SW 1271 (cell line): ENCODE results near the gene STAT5A.
"Not testable (repeated sequence)": the region's sequence is repeated elsewhere in the genome, so short reads cannot be mapped to it uniquely, and the experiment has no call there.

Experiments
- DNase-seq, 2 experiments: peaks; one replicate each; lab custom pipeline; 2025; lab: John Stamatoyannopoulos, UW

The STAT5A gene

DNA sequence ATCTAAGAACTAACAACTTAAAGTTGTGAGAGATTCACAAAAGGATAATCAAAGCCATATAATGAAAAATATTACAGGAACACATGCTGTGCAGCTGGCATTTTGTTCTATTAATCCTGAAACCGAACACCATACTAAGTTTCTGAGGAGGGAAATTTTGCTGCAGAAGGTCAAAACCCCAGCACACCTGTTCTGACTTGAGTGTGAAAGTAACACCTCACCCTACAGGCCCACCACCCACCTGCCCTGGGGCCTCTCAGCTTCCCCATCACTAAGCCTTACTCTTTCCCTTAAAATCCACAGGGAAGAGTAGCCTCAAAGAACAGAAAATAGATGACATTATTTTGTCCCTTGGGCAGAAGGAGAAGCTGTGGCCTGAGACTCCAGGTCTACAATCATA is 44.8 kb downstream of the STAT5A start:
- no peak for DNase-seq

DNA sequence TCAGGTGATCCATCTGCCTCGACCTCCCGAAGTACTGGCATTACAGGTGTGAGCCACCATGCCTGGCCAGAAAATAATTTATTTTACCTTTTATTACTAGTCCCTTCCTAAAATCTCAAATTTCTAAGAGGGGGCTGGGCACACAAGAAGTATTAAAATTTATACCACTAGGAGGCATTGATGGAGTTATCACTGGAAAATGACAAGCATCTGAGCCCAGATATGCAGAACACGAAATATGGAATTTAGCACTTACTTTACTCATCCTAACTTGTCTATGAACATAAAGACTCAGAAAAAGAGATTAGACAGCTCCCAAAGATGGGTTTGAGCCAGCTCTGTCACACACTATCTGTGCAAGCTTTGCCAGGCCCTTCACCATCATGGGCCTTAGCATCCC is 46.4 kb downstream of the STAT5A start:
- DNase-seq, result peak in 1 of 2 experiments; percentile 18

DNA sequence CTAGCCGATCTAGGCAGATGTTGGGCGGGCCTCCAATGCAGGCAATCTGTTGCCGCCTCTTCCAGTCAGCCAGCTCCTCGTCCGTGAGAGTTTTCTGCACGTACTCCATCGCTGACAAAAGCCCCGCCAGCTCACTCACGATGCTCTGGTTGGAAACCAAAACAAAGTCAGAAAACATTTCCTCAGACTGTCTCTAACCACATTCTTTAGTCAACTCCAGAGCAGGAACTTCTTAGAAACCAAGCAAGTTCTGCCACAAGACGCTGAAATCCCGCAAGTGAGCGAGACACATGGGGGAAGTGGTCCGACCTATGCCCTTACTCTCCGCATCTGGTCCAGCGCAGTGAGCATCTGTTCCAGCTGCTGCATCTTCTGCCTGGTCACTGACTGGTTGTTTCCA is 49.1 kb downstream of the STAT5A start:
- no peak for DNase-seq

DNA sequence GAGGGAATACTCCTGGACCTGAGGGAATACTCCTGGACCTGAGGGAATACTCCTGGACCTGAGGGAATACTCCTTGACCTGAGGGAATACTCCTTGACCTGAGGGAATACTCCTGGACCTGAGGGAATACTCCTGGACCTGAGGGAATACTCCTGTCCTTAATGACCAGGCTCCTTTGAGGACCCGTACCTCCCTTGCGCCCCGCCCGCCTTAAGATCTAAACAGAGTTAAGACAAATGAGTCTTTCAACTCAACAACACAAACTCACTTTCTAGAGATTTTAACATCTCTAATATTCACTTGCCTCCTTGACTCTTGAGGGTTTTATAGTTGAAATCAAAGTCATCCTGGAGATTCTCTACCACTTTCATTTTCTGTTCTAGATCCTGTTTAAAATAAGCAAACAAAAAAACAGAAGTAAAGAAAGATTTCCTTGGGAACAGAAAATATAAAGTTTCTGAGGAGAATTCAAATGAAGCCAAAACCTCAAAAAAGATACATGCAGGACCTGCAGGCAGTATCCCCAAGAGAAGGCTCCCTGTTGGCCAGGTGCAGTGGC is 50.2 kb downstream of the STAT5A start:
- DNase-seq, result no peak

DNA sequence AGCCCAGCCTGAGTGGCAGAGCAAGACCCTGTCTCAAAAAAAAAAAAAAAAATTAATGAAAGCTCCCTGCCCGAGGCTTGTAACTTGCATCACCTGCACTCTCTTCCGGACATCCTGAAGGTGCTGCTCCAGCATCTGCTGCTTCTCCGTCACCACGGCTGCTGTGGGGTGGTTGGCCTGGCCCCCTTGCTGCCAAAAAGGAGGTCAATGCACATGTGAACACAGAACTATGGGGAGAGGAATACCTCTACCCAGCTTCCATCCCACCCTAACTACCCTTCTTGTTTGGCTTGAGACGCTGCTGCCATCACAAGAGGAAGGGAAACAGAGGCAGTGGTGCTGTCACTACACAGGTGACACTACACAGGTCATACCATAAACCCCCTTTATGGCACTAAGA is 50.9 kb downstream of the STAT5A start:
- DNase-seq, result no peak

DNA sequence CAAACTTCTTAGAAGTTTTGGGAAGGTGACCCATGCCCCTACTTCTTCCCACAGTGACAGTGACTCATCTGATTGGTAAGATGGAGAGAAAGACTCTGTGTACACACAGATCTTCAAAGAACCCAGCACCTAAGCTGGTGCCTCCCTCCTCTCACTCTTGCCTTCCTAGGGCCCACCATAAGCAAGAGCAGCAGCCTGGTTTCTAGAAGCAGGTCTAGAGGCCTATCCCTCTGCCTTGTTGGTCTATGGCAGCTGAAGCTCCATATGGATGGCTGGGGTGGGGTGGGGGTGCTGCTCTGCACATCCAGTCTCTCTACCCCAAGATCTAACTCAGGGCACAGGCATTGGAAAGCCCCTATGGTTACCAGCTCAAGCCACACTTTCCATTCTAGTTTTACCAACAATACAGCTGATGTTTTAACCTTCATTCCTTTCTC is 52.4 kb downstream of the STAT5A start:
- DNase-seq, result no peak

DNA sequence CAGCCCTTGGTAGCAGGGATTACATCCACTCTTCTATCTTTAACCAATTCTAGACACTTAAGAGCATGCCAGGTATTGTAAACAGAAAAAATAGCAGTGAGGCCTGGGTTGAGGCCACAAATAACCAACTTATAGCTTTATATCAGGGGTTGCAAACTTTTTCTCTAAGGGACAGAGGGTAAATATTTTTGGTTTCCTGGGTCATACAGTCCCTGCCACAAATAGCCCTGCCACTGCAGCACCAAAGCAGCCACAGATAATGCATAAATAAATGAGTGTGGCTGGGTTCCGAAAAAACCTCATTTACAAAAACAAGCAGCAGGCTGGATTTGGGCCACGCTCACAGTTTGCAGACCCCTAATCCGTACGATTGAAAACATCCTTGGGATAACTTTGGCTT is 53.3 kb downstream of the STAT5A start:
- no peak for DNase-seq

DNA sequence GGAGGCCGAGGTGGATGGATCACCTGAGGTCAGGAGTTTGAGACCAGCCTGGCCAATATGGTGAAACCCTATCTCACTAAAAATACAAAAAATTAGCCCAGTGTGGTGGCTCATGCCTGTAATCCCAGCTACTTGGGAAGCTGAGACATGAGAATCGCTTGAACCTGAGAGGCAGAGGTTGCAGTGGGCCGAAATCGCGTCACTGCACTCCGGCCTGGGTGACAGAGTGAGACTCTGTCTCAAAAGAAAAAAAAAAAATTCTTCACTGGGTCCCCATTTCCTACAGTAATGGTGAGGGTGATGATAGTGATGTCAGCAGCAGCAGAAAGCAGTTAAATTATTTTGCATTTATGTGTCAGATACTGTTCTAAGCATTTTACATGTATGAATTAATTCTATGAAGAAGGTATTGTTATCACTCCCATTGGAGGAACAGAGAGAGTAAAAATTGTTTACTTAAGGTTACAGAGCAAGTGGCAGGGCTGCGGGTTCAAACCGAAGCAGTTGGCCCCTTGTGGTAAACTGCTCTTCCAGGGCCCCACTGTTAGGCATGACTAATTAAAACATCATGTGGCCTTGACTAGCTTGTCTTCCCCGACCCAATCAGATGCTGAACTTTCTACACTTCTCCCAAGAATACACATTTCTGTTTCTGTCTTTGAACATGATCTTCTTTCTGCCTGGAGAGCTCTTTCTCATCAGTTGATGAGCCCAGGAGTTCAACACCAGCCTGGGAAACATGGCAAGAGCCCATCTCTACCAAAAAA is 54.1 kb downstream of the STAT5A start:
- no peak for DNase-seq

DNA sequence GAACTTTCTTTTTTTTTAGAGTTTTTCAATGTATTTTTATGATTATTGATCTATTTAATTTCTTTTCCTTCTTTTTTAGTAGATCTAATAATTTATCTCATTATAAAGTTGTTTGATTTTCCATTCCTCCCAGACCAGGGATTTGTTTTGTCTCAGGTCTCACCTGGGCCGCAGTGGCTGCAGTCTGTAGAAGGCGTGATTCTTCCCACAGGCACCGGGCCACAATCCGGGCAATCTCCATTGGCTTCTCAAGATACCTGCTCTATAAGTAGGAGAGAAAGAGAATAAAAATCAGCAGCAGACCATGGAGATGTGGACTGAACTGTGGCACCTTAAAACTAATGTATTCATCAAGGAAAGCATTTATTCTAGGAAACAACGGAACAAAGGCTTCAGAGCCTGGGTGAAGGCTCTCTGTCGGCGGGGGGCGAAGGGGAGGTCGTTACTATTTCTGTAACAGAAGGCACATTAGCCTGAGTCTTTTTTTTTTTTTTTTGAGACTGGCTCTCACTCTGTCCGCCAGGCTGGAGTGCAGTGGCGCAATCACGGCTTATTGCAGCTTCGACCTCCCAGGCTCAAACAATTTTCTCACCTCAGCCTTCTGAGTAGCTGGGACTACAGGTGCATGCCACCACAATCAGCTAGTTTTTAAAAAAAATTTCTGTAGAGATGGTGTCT is 57.2 kb downstream of the STAT5A start:
- DNase-seq, result no peak

DNA sequence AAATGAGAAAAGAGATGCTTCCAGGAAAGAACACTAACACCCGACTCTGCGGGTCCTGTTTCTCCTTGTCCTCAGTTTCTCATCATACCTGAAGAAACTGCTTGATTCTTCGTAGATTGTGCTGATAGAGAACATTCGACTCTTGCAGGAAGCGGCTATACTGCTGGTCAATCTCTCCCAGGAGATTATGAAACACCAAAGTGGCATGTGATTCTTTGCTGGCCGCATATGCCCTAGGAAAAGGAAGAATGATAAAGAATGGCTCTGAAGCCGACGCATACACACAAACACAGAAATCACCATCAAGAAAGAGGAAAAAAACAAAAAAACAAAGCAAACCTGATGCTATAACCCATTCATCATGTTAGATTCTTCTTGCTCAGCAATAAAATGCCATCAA is 58.2 kb downstream of the STAT5A start:
- DNase-seq, result no peak

DNA sequence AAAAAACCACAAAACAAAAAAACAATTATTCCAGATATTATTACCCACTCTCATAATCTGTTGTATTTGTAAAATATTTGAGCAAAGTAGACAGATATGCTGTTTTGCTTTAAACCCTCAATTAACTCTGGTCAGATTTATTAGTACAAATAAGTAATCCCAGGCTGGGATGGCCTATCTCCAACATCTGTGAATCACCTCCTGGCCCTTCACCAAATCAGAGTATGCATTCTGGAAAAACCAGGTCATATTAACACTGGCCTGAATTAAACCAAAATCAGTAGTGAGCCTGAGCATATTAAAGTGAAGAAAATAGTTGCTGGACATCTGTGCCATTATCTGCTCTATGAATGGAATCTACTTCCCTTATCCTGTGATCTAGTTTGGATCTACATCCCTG is 58.9 kb downstream of the STAT5A start:
- peak in 1 of 2 experiments; percentile 10 for DNase-seq

DNA sequence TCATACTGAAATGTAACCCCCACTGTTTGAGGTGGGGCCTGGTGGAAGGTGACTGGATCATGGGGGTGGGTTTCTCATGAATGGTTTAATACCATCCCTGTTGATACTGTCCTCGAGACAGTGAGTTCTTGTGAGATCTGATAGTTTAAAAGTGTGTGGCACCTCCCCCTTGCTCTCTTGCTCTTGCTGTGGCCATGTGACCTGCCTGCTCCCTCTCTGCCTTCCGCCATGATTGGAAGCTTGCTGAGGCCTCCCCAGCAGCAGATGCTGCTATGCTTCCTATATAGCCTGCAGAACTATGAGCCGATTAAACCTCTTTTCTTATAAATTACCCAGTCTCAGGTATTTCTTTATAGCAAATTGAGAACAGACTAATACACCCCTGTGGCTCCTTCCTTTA is 59.3 kb downstream of the STAT5A start:
- DNase-seq, result no peak

DNA sequence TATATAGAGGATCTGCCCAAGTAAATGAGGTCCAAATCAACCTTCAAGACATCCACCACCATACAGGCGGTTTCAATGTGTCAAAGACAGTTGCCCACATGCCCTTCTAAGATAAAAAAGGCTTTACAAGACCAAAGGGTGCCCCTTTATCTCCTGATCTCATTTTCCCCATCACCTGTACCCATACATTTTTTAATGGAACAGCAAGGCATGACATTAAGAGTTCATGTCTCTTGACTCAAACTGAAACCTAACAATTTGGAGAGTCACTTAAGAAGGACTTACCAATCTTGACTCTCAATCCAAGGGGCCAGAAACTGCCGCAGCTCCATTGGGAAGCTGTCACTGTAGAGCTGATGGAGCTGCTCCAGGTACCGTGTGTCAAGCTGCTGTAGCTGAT is 59.8 kb downstream of the STAT5A start:
- no peak for DNase-seq

DNA sequence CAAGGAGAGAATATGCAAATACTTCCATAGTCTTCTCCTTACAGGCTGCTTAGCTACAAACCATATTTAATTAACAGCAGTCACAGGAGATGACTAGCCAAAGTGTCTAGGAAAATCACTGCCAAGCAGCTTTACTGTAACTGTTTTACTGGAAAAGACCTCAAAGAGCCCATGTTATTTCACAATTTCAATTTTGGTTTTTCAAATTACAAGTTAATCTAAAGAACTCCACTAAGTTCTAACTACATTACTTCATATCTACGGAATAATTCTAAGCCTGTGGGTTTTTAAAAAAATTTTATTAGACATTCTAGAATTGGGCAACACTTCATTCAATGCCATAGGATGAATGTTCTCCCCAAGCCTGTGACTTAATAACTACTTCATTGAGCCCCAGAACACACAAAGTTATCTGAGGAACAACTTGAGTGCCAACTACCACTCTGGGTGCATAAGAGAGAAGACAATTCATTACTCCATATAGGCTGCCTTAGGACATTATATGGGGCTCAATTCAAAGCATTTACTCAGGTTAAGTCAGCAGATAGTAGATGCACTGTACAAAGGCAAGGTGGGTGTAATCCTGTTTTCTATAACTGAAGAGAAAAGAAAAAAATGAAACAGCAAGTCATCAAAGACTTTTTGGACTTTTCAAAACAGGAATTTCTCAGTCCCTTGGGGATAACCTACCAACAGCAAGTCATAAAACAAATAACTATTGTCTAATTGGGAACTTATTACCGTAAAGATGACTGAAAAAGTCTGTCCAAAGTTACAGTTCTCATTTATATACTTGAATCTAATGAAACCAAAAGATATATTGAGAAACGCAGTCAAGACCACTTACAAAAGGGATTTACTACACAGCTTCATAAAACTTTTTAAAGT is 66.9 kb downstream of the STAT5A start:
- DNase-seq, result no peak

DNA sequence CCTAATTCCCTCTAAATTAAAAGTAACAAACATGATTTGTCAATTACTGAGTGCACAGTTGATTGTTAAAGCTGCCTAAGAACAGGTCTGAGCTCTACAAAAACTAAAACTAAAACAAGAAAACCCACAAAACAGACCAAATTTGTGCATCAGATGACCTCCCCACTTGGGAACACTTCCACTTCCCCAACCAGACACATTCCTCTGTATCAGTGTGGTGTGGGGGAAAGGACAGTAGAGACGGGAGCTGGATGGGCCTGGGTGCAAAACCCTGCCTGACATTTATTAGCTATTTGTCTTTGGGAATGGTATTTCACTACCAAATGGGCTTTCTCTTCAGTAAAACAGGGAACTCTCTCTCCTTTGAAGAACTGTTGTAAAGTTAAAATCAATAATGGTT is 70.1 kb downstream of the STAT5A start:
- DNase-seq, result no peak

DNA sequence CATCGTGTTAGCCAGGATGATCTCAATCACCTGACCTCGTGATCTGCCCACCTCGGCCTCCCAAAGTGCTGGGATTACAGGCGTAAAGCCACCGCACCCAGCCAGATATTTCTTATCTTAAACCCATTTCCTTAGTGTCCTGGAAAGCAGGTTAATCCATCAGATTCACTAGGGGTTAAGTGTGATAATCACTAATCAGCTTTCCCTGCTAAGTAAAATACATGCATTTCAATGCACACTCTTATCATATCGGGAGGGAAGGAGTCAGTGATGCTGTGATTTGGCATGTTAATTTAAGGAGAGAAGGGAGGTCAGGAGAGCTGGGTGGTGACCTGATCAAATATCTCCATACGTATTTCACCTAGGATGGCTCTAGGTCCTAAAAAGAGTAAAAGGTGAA is 70.8 kb downstream of the STAT5A start:
- no peak for DNase-seq

DNA sequence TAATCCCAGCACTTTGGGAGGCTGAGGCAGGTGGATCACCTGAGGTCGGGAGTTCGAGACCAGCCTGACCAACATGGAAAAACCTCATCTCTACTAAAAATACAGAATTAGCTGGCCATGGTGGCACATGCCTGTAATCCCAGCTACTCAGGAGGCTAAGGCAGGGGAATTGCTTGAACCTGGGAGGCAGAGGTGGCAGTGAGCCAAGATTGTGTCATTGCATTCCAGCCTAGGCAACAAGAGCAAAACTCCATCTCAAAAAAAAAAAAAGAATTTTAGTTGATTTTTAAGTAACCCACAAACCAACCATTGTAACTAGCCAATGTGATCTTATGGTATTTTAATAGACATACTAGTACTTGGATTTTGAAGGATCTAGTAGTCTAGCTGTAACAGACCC is 72.1 kb downstream of the STAT5A start:
- DNase-seq, result not testable (repeated sequence)
